Measurements from ENCODE around the gene BEST2.
A peak's percentile ranks its signal among the peaks of the same experiment; 100 is the strongest.

BEST2 gene

DNA sequence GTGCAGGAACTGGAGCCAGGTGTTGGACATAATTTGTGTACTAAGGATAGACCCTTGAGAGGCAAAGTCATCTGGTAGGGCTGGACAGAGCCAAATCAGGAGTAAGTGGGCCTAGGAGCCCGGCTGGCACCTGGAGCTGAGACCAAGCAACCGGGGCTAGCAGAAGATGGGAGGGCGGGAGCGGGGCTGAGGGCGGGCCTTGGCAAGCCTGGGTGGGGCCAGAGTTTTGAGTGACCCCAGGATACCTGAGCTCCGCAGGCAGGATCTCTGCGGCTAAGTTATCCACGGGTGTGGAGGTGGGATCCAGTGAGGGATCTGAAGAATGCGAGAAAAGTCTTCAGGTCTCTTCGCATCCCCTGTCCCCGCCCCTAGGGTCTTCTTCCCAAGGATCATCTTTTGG is 15.6 kb downstream of the BEST2 start:
- no peak overlapping the region for H3K18ac ChIP-seq (ENCODE audit: low read length)
- H3K4ac ChIP-seq (ENCODE audit: low read length), result no peak overlapping the region
- no CpG with 5 or more reads among the region's 11 CpGs for WGBS, 2 donors (ENCODE audit: extremely low coverage in 2 of 2, insufficient read length in 2 of 2, insufficient replicate concordance in 1 of 2)
- H2BK15ac ChIP-seq (ENCODE audit: low read length), result no peak overlapping the region
- no peak overlapping the region for H3K27ac ChIP-seq (replicated peaks; ENCODE audit: low read length)
- H4K91ac ChIP-seq (ENCODE audit: low read depth, low read length, poor library complexity), result no peak overlapping the region
- no peak overlapping the region for H3K4me2 ChIP-seq (ENCODE audit: insufficient read depth, low read length, poor library complexity, severe bottlenecking)
- H2BK12ac ChIP-seq (ENCODE audit: low read length), result no peak overlapping the region
- no peak overlapping the region for H3K14ac ChIP-seq (ENCODE audit: low read length)
- H2AFZ ChIP-seq (ENCODE audit: low read length), result no peak overlapping the region
- H2BK120ac ChIP-seq (ENCODE audit: low read depth, low read length), result no peak overlapping the region
- H3K4me1 ChIP-seq (ENCODE audit: control insufficient read depth in 2 of 2, insufficient read depth in 1 of 2, low read depth in 1 of 2, low read length in 2 of 2), result peaks cover 0 to 7% of the 10 kb centered on the region in 2 donors
- H3K36me3 ChIP-seq (replicated peaks in 1 of 2; ENCODE audit: control insufficient read depth in 2 of 2, insufficient read depth in 2 of 2, low read length in 2 of 2), result peaks cover 1 to 16% of the 10 kb centered on the region in 2 donors
- H4K8ac ChIP-seq (ENCODE audit: low read depth, low read length), result no peak overlapping the region
- no peak overlapping the region for H3K4me3 ChIP-seq (ENCODE audit: low read length in 2 of 2)
- H2BK5ac ChIP-seq (ENCODE audit: low read length), result no peak overlapping the region
- DNase-seq (ENCODE audit: low spot score), result no peak
- H3K9ac ChIP-seq (ENCODE audit: low read depth, low read length, poor library complexity), result no peak overlapping the region
- peaks cover 2% of the 10 kb centered on the region for H3K79me1 ChIP-seq (ENCODE audit: low read depth, low read length)
- H3K27me3 ChIP-seq (ENCODE audit: control insufficient read depth in 3 of 3, insufficient read depth in 3 of 3, low read depth in 1 of 3, low read length in 3 of 3), result no peaks in the 10 kb centered on the region
- peaks cover 2 to 3% of the 10 kb centered on the region in 2 donors for H3K9me3 ChIP-seq (replicated peaks in 1 of 2; ENCODE audit: control insufficient read depth in 2 of 2, insufficient read depth in 1 of 2, low read depth in 1 of 2, low read length in 2 of 2)
- H2AK5ac ChIP-seq (ENCODE audit: low read depth, low read length), result no peak overlapping the region
- H3K23ac ChIP-seq (ENCODE audit: low read depth, low read length, poor library complexity), result no peak overlapping the region

DNA sequence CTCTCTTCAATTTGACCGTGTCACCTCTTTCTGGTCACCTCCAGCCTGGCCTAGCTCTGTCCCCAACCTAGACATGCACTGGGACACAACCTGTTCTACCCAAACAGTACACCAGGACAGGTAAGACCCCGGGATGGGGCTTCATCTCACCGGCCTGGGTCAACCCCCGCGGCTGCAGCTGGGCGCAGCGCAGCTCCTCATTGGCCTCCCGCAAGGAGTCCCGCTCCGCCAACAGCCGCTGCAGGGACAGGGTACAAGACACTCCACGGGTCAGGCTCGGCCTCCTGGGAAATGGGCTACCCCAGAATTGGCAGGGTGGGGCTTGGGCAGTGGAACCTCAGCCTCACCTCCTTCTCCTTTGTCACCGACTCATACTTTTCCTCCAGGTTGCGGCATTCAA is 16.1 kb downstream of the BEST2 start:
- H3K23ac ChIP-seq (ENCODE audit: low read depth, low read length, poor library complexity), result no peak overlapping the region
- no peak overlapping the region for H2BK5ac ChIP-seq (ENCODE audit: low read length)
- no peak overlapping the region for H3K18ac ChIP-seq (ENCODE audit: low read length)
- H2AK5ac ChIP-seq (ENCODE audit: low read depth, low read length), result no peak overlapping the region
- no peak overlapping the region for H3K27ac ChIP-seq (replicated peaks; ENCODE audit: low read length)
- H3K4me2 ChIP-seq (ENCODE audit: insufficient read depth, low read length, poor library complexity, severe bottlenecking), result no peak overlapping the region
- H3K9ac ChIP-seq (ENCODE audit: low read depth, low read length, poor library complexity), result no peak overlapping the region
- no peak overlapping the region for H4K91ac ChIP-seq (ENCODE audit: low read depth, low read length, poor library complexity)
- H3K14ac ChIP-seq (ENCODE audit: low read length), result no peak overlapping the region
- H3K4me3 ChIP-seq (ENCODE audit: low read length in 2 of 2), result peak overlapping the region in 1 of 2 donors; percentile 22
- DNase-seq (ENCODE audit: low spot score), result no peak
- H2AFZ ChIP-seq (ENCODE audit: low read length), result no peak overlapping the region
- H3K36me3 ChIP-seq (replicated peaks in 1 of 2; ENCODE audit: control insufficient read depth in 2 of 2, insufficient read depth in 2 of 2, low read length in 2 of 2), result peaks cover 1 to 16% of the 10 kb centered on the region in 2 donors
- H2BK15ac ChIP-seq (ENCODE audit: low read length), result no peak overlapping the region
- H2BK120ac ChIP-seq (ENCODE audit: low read depth, low read length), result no peak overlapping the region
- H3K9me3 ChIP-seq (replicated peaks in 1 of 2; ENCODE audit: control insufficient read depth in 2 of 2, insufficient read depth in 1 of 2, low read depth in 1 of 2, low read length in 2 of 2), result peaks cover 2 to 3% of the 10 kb centered on the region in 2 donors
- H2BK12ac ChIP-seq (ENCODE audit: low read length), result no peak overlapping the region
- no peak overlapping the region for H3K4ac ChIP-seq (ENCODE audit: low read length)
- peaks cover 0 to 7% of the 10 kb centered on the region in 2 donors for H3K4me1 ChIP-seq (ENCODE audit: control insufficient read depth in 2 of 2, insufficient read depth in 1 of 2, low read depth in 1 of 2, low read length in 2 of 2)
- H3K79me1 ChIP-seq (ENCODE audit: low read depth, low read length), result peaks cover 2% of the 10 kb centered on the region
- no CpG with 5 or more reads among the region's 15 CpGs for WGBS, 2 donors (ENCODE audit: extremely low coverage in 2 of 2, insufficient read length in 2 of 2, insufficient replicate concordance in 1 of 2)
- H3K27me3 ChIP-seq (ENCODE audit: control insufficient read depth in 3 of 3, insufficient read depth in 3 of 3, low read depth in 1 of 3, low read length in 3 of 3), result no peaks in the 10 kb centered on the region
- H4K8ac ChIP-seq (ENCODE audit: low read depth, low read length), result no peak overlapping the region

DNA sequence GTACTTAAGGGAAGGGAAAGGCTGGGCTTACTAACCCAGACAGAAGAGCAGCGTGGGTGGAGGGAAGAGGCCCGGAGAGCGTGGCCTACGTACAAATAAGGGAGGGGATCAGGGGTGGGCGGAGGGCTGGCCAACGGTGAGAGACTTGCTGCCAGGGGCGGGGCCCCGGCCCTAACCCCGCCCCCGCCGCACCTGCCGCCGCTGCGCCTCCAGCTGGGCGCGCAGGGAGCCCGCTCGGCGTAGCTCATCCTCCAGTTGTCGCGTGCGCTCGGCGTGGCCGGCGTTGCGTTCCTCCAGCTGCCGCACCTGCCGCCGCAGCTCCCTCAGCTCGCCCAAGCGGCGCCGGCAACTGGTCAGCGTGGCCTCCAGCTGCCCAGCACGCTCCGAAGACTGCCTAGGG is 18.1 kb downstream of the BEST2 start:
- no peaks in the 10 kb centered on the region for H3K79me1 ChIP-seq (ENCODE audit: low read depth, low read length)
- no peak overlapping the region for H4K91ac ChIP-seq (ENCODE audit: low read depth, low read length, poor library complexity)
- H3K18ac ChIP-seq (ENCODE audit: low read length), result peak overlapping the region; percentile 85
- H3K27ac ChIP-seq (replicated peaks; ENCODE audit: low read length), result no peak overlapping the region
- no peak for DNase-seq (ENCODE audit: low spot score)
- H2BK120ac ChIP-seq (ENCODE audit: low read depth, low read length), result no peak overlapping the region
- H3K27me3 ChIP-seq (ENCODE audit: control insufficient read depth in 3 of 3, insufficient read depth in 3 of 3, low read depth in 1 of 3, low read length in 3 of 3), result no peaks in the 10 kb centered on the region
- no peak overlapping the region for H2AK5ac ChIP-seq (ENCODE audit: low read depth, low read length)
- WGBS, 2 donors (ENCODE audit: extremely low coverage in 2 of 2, insufficient read length in 2 of 2, insufficient replicate concordance in 1 of 2), result no CpG with 5 or more reads among the region's 37 CpGs
- peaks cover 3 to 6% of the 10 kb centered on the region in 2 donors for H3K36me3 ChIP-seq (replicated peaks in 1 of 2; ENCODE audit: control insufficient read depth in 2 of 2, insufficient read depth in 2 of 2, low read length in 2 of 2)
- H3K4me1 ChIP-seq (ENCODE audit: control insufficient read depth in 2 of 2, insufficient read depth in 1 of 2, low read depth in 1 of 2, low read length in 2 of 2), result peaks cover 0 to 7% of the 10 kb centered on the region in 2 donors
- no peak overlapping the region for H2BK12ac ChIP-seq (ENCODE audit: low read length)
- no peak overlapping the region for H2BK15ac ChIP-seq (ENCODE audit: low read length)
- no peak overlapping the region for H2AFZ ChIP-seq (ENCODE audit: low read length)
- no peak overlapping the region for H2BK5ac ChIP-seq (ENCODE audit: low read length)
- peak overlapping the region; percentile 87 for H3K9ac ChIP-seq (ENCODE audit: low read depth, low read length, poor library complexity)
- no peak overlapping the region for H3K14ac ChIP-seq (ENCODE audit: low read length)
- H3K4ac ChIP-seq (ENCODE audit: low read length), result no peak overlapping the region
- no peaks in the 10 kb centered on the region for H3K9me3 ChIP-seq (replicated peaks in 1 of 2; ENCODE audit: control insufficient read depth in 2 of 2, insufficient read depth in 1 of 2, low read depth in 1 of 2, low read length in 2 of 2)
- H3K23ac ChIP-seq (ENCODE audit: low read depth, low read length, poor library complexity), result peak overlapping the region; percentile 62
- H3K4me3 ChIP-seq (ENCODE audit: low read length in 2 of 2), result peak overlapping the region in 1 of 2 donors; percentile 72
- no peak overlapping the region for H4K8ac ChIP-seq (ENCODE audit: low read depth, low read length)
- H3K4me2 ChIP-seq (ENCODE audit: insufficient read depth, low read length, poor library complexity, severe bottlenecking), result peak overlapping the region; percentile 52

DNA sequence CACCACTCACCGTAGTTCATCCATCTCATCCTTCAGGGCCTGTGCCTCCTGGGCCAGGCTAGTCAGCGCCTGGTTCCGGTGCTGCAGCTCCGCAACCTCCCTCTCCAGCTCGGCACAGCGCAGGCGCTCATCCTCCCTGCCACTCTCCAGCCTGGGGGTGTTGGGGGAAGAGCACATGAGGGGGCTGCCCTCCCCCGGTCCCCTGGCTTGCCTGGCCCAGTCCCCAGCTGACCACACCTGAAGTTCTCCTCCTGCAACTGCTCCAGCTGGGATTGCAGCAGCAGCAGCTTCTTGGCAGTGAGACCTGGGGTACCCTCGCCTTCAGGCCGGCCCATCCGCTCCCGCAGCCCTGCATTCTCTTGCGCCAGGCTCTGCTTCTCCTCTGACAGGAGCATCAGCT is 19.3 kb downstream of the BEST2 start:
- Histone ChIP-seq H2AK5ac (ENCODE audit: low read depth, low read length) (peak overlapping the region; percentile 66), H3K23ac (ENCODE audit: low read depth, low read length, poor library complexity) (no peak overlapping the region), H4K91ac (ENCODE audit: low read depth, low read length, poor library complexity) (no peak overlapping the region), H3K79me1 (ENCODE audit: low read depth, low read length) (no peaks in the 10 kb centered on the region), H3K27ac (replicated peaks; ENCODE audit: low read length) (no peak overlapping the region), H3K27me3 (ENCODE audit: control insufficient read depth in 3 of 3, insufficient read depth in 3 of 3, low read depth in 1 of 3, low read length in 3 of 3) (no peaks in the 10 kb centered on the region), H3K9me3 (replicated peaks in 1 of 2; ENCODE audit: control insufficient read depth in 2 of 2, insufficient read depth in 1 of 2, low read depth in 1 of 2, low read length in 2 of 2) (no peaks in the 10 kb centered on the region), H3K4me1 (ENCODE audit: control insufficient read depth in 2 of 2, insufficient read depth in 1 of 2, low read depth in 1 of 2, low read length in 2 of 2) (peaks cover 3 to 9% of the 10 kb centered on the region in 2 donors), H3K4me3 (ENCODE audit: low read length in 2 of 2) (no peak overlapping the region), H2BK120ac (ENCODE audit: low read depth, low read length) (no peak overlapping the region), H3K4ac (ENCODE audit: low read length) (no peak overlapping the region), H3K4me2 (ENCODE audit: insufficient read depth, low read length, poor library complexity, severe bottlenecking) (no peak overlapping the region), H2AFZ (ENCODE audit: low read length) (no peak overlapping the region), H4K8ac (ENCODE audit: low read depth, low read length) (no peak overlapping the region), H3K36me3 (replicated peaks in 1 of 2; ENCODE audit: control insufficient read depth in 2 of 2, insufficient read depth in 2 of 2, low read length in 2 of 2) (peaks cover 0 to 3% of the 10 kb centered on the region in 2 donors), H3K18ac (ENCODE audit: low read length) (peak overlapping the region; percentile 46), H2BK5ac (ENCODE audit: low read length) (no peak overlapping the region), H3K9ac (ENCODE audit: low read depth, low read length, poor library complexity) (no peak overlapping the region), H2BK15ac (ENCODE audit: low read length) (no peak overlapping the region), H3K14ac (ENCODE audit: low read length) (no peak overlapping the region), H2BK12ac (ENCODE audit: low read length) (no peak overlapping the region)
- no peak for DNase-seq (ENCODE audit: low spot score)
- WGBS, 2 donors (ENCODE audit: extremely low coverage in 2 of 2, insufficient read length in 2 of 2, insufficient replicate concordance in 1 of 2), result no CpG with 5 or more reads among the region's 13 CpGs
